ENCODE measurements around the gene SVOPL.

SVOPL gene

DNA sequence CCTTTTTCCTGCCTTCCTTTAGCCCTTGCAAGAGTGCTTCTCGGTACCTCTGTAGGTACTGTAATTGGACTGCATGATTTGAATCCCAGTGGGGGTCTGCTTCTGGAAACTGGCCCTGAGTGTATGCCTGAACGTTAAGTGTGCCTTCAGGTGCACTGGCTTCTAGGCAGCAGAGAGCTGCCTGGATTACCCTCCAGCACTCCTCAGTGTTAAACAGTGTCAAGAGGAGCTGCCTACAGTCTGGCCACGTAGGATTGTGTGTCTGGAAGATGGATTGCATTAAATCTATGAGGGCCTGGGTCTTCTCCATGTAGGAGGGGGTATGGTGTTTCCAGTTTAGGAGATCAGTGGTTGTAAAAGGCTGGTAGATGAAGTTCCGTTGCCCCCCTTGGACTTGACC is 137.4 kb downstream of the SVOPL start:
- no peak for DNase-seq (ENCODE audit: low read depth)

DNA sequence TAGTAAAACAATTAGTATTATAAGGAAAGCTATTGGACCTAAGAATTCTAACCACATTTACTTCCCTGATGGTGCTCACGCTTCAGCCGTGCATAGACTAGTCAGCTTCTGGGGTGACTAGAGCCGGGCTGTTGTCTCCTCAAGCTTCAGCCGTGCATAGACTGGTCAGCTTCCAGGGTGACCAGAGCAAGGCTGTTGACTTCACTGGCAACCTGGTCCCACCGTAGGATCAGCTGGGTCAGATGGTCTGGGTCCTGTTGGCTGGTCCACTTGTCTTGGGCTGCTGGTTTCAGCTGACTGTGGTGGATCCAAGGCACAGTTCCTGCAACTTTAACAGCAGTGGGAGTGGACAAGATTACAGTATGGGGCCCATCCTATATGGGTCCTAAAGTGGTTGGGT is 141.7 kb downstream of the SVOPL start:
- no peak for DNase-seq (ENCODE audit: low read depth)

DNA sequence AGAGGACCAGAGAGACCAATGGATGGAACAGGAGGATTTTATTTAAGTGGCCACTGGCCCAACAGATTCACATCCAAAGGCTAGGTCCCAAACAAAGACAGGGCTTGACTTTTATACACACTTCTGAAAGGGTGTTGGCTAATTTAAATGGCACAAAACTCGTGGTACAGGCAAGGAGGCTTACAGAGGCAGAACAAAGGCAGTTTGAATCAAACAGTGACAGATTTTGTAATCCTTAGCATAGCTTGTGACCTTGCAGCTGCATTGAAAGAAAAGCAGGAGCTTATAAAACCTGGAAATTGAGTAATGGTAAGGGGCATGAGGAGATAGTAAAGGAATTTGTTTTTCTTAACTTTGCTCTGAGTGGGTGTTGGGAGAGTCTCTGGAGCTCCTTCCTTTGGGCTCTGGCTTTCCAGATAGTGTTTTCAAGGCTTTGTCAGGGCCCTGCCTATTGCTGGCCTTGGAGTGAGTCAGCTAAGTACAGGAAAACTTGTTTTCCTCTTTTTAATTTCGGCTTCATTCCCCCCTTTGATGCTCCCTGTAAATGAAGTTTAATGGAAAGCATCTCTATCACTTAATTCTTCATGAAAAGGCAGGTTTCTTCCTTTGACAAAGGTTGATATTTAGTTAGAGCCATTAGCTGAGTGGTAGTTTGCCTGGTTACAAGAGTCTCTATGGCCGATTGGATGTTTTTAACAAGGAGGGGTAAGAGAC is 144.2 kb downstream of the SVOPL start:
- no peak for DNase-seq (ENCODE audit: low read depth)

DNA sequence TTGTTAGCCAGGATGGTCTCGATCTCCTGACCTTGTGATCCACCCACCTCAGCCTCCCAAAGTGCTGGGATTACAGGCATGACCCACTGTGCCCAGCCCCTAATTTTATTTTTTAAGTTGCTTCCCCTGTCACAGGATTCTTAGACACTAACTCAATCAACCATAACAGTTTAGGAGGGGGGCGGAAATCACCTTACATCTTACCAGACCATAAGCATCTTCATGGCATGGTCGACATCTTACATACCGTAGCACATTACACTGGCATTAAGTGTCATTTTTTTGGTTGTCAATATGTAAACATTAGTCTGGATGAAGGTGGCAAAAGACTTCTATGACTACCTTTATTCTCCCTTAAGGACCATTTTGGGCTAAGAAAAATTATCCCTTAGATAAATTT is 145.5 kb downstream of the SVOPL start:
- no peak for DNase-seq (ENCODE audit: low read depth)

DNA sequence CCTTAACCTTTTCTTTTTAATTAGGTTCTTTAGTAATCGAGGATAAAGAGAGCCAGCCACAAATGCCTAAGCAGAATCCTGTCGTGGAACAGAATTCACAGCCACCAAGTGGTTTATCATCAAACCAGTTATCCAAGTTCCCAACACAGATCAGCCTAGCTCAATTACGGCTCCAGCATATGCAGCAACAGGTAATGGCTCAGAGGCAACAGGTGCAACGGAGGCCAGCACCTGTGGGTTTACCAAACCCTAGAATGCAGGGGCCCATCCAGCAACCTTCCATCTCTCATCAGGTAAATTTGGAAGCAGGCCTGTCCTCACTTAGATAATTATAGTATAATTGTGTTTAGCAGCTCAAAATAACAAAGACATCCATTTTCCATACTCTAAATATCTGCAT is 146.5 kb downstream of the SVOPL start:
- DNase-seq (ENCODE audit: low read depth), result no peak

DNA sequence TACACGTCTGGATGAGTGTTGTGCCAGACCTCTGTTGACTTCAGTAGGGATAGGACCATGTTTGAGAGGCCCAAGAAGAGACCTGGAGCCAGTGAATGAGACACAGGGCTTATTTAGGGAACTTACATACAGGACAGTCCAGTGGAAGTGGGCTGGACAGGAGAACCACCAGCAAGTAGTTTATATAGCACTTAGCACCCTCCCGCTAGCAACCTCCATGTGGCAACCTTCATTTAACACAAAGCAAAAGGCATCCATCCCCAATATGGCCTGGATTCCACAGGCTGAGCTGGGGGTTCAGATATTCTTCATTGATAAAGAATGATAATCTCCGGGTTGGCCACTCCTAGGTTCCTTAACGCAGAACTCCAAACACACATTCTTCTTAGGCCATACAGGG is 147.4 kb downstream of the SVOPL start:
- DNase-seq (ENCODE audit: low read depth), result no peak

DNA sequence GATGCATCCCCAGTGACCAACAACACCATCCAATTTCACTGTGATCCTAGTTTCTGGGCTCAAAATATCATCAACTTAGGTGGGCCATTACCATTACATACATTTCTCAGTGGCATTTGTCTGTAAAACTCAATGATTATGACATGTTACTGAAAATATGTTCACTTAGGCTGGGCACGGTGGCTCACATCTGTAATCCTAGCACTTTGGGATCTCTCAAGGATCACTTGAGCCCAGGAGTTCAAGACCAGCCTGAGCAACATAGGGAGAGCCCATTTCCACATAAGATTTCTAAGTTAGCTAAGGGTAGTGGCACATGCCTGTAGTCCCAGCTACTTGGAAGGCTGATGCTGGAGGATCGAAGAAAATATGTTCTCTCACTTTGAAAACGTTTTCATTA is 150.1 kb downstream of the SVOPL start:
- no peak for DNase-seq (ENCODE audit: low read depth)

DNA sequence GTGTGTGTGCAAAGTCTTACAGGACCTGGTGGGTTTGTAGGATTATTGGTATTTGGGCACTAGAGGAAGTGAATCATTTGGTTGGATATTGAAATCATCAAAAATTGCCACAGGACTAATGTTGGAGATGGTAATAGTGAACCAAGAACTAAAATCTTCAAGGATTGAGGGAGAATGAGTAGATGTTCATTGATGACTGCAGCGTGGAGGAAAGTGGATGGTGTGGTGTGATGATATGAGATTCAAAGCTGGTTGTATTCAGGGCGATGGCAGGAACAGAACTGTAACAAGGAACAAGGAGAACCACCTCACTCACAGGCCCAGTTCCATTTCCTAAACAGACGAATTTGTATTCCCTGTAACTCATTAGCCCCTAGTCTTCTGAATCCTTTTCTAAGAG is 150.8 kb downstream of the SVOPL start:
- DNase-seq (ENCODE audit: low read depth), result no peak

DNA sequence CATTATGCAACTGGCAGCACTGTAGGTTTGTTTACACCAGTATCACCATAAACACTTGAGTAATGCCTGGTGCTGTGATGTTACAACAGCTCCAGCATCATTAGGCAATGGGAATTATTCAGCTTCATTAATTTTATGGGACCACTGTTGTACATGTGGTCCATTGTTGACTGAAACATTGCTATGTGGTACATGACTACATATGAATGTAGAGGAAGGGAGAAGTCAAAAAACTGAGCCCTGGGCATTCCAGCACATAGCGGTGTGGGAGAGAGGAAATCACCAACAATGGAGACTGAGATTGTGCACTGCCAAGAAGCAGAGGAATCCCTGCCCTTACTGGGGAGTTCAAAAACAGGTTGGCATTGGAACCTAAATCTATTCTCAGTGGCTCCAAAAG is 152.1 kb downstream of the SVOPL start:
- DNase-seq (ENCODE audit: low read depth), result no peak

DNA sequence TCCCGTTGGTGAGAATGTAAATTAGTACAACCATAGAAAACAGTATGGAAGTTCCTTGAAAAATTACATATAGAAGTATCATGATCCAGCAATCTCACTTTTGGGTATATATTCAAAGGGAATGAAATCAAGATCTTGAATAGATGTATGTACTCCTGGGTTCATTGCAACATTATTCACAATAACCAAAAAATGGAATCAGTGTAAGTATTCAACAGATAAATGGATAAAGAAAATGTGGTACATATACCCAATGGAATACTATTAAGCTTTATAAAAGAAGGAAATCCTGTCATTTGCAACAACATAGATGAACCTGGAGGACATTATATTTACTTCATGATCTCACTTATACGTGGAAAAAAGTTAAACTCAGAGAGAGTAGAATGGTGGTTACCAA is 154.3 kb downstream of the SVOPL start:
- no peak for DNase-seq (ENCODE audit: low read depth)

DNA sequence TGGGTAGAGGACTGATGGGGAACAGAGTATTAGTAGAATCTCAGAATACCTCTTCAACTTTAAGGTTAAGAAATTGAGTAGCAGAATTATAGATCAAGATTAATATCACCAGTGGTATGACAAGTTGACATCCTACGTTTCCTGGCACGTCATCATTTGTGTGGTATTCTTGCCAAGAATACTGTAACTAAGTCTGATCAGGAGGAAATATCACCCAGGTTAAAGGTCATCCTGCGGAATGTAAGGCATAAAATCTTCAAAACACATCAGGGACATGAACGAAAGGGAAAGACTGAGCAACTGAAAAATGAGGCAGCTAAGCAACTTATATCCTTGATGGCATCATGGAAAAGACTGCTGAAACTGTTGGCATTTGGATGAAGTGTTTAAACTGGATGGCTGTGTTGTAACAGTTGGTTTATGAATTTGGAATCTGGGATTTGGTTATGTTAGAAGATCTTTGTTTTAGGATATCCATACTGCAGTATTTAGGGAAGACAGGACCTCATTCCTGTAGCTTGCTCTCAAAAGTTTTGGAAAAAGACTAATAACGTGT is 155.0 kb downstream of the SVOPL start:
- DNase-seq (ENCODE audit: low read depth), result peak; percentile 8

DNA sequence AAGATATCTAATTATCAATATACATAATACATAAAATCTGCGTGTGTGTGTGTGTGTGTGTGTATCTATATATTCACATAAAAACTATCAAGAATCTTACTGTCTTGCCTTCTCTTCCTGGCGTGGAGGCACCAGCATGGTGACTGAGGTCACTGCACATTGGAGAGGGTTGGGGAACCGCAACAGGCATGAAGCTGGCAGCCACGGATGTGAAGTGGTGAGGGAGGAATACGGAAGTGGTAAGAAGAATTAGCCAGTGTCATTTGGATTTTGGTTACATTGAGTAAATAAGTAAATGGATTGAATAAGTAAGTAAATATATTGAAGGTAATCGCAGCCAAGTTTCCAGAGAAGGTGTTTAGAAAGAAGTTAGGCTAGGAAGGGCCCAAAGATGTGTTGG is 156.0 kb downstream of the SVOPL start:
- no peak for DNase-seq (ENCODE audit: low read depth)
